IMR-90 (cell line): ENCODE data around the gene STARD13. TPM values are rescaled to one million over a fixed set of nuclear protein-coding genes. Genes with fewer than 3 reads are reported as not detected.

Experiments used
- ATAC-seq: fragments of 200-7000 bp; cut with Tn5 transposase; 2 replicates; pipeline ENCODE4 v1.9.1; 2020; ENCODE audit warnings: low read depth, mild to moderate bottlenecking, moderate library complexity
- BruUV-seq: library from RNA; stranded (reverse); fragments of 400-500 nt; replicated peaks from 2 replicates; lab custom pipeline; 2021; lab: Mats Ljungman, UMichigan
- CTCF ChIA-PET: fragments of 300-600 bp; formaldehyde crosslinking; extraction: SDS; loops from one replicate; lab custom pipeline; 2021; ENCODE audit warnings: antibody characterized with exemption; lab: Yijun Ruan, JAX
- POLR2A ChIA-PET: fragments of 300-600 bp; sonication (Branson Sonifier 250); formaldehyde crosslinking; loops from one replicate; lab custom pipeline; 2022; ENCODE audit warnings: antibody characterized with exemption; ENCODE audit not compliant: unreplicated experiment; lab: Charles Lee
- DNase-seq: peaks from one replicate; pipeline ENCODE4 v3.0.0; 2013
- H2AFZ ChIP-seq: replicated peaks from 2 replicates; pipeline ENCODE3; 2013; ENCODE audit warnings: low read length, mild to moderate bottlenecking; ENCODE audit not compliant: poor library complexity
- H2AK5ac ChIP-seq: 2 replicates; pipeline ENCODE4 v1.6.1; 2013; ENCODE audit warnings: low read depth, low read length, inconsistent platforms
- H2AK9ac ChIP-seq: replicated peaks from 2 replicates; pipeline ENCODE3; 2013; ENCODE audit warnings: mild to moderate bottlenecking, low read depth, low read length, moderate library complexity; ENCODE audit not compliant: poor library complexity
- H2BK120ac ChIP-seq: 2 replicates; pipeline ENCODE4 v1.6.1; 2013; ENCODE audit warnings: low read depth, low read length, inconsistent platforms
- H2BK15ac ChIP-seq: 3 replicates; pipeline ENCODE4 v1.6.1; 2013; ENCODE audit warnings: low read depth, low read length, inconsistent platforms
- H2BK20ac ChIP-seq: 2 replicates; pipeline ENCODE4 v1.6.1; 2013; ENCODE audit warnings: low read depth, mild to moderate bottlenecking, inconsistent platforms, low read length, moderate library complexity
- H2BK5ac ChIP-seq: 2 replicates; pipeline ENCODE4 v1.6.1; 2013; ENCODE audit warnings: mild to moderate bottlenecking, low read depth, low read length, inconsistent platforms; ENCODE audit not compliant: poor library complexity, severe bottlenecking
- H3K14ac ChIP-seq: replicated peaks from 2 replicates; pipeline ENCODE4 v1.6.1; 2013; ENCODE audit warnings: low read depth, low read length, inconsistent platforms
- H3K18ac ChIP-seq: 2 replicates; pipeline ENCODE4 v1.6.1; 2013; ENCODE audit warnings: low read depth, low read length, control low read depth
- H3K23ac ChIP-seq: 2 replicates; pipeline ENCODE4 v1.6.1; 2013; ENCODE audit warnings: low read depth, low read length, inconsistent platforms
- H3K27ac ChIP-seq: 2 replicates; pipeline ENCODE4 v1.5.1; 2013; ENCODE audit warnings: mild to moderate bottlenecking, control low read depth, low read length; ENCODE audit not compliant: insufficient read depth
- H3K27me3 ChIP-seq: 2 replicates; pipeline ENCODE4 v1.6.1; 2013; ENCODE audit warnings: low read length; ENCODE audit not compliant: control insufficient read depth, insufficient read depth
- H3K36me3 ChIP-seq: 2 replicates; pipeline ENCODE4 v1.6.1; 2013; ENCODE audit warnings: low read length, mixed read lengths; ENCODE audit not compliant: control insufficient read depth, insufficient read depth
- H3K4ac ChIP-seq: 2 replicates; pipeline ENCODE4 v1.6.1; 2013; ENCODE audit warnings: low read depth, low read length, inconsistent platforms
- H3K4me1 ChIP-seq: 2 replicates; pipeline ENCODE4 v1.6.1; 2013; ENCODE audit warnings: low read length, mixed read lengths; ENCODE audit not compliant: control insufficient read depth, insufficient read depth
- H3K4me2 ChIP-seq: 2 replicates; pipeline ENCODE4 v1.6.1; 2013; ENCODE audit warnings: low read depth, mild to moderate bottlenecking, control low read depth, low read length, moderate library complexity
- H3K4me3 ChIP-seq: 2 replicates; pipeline ENCODE4 v1.5.1; 2013; ENCODE audit warnings: low read depth, mild to moderate bottlenecking, control low read depth, low read length, moderate library complexity; ENCODE audit not compliant: insufficient read depth
- H3K56ac ChIP-seq: 2 replicates; pipeline ENCODE4 v1.6.1; 2013; ENCODE audit warnings: low read length, inconsistent platforms; ENCODE audit not compliant: insufficient read depth; ENCODE audit errors: extremely low read depth
- H3K79me1 ChIP-seq, 2 experiments: 2 replicates each; pipeline ENCODE4 v1.6.1; 2013; ENCODE audit warnings: low read length in 2 of 2, inconsistent platforms in 1 of 2, low read depth in 1 of 2
- H3K9ac ChIP-seq: 2 replicates; pipeline ENCODE4 v1.6.1; 2013; ENCODE audit warnings: low read depth, low read length, control low read depth
- H3K9me1 ChIP-seq: 2 replicates; pipeline ENCODE4 v1.6.1; 2013; ENCODE audit warnings: low read length, inconsistent platforms; ENCODE audit not compliant: insufficient read depth
- H3K9me3 ChIP-seq: 2 replicates; pipeline ENCODE4 v1.6.1; 2013; ENCODE audit warnings: low read length; ENCODE audit not compliant: control insufficient read depth, insufficient read depth
- H4K20me1 ChIP-seq: 2 replicates; pipeline ENCODE4 v1.6.1; 2013; ENCODE audit warnings: low read length, inconsistent platforms; ENCODE audit not compliant: insufficient read depth
- H4K5ac ChIP-seq: 2 replicates; pipeline ENCODE4 v1.6.1; 2013; ENCODE audit warnings: mild to moderate bottlenecking, low read depth, low read length, control low read depth
- H4K8ac ChIP-seq, 2 experiments: 2 replicates each; pipeline ENCODE4 v1.6.1; 2013; ENCODE audit warnings: low read depth in 2 of 2, low read length in 2 of 2, control low read depth in 1 of 2, inconsistent platforms in 1 of 2
- H4K91ac ChIP-seq: 2 replicates; pipeline ENCODE4 v1.6.1; 2013; ENCODE audit warnings: low read depth, low read length, inconsistent platforms; ENCODE audit not compliant: insufficient read depth
- BHLHE40 ChIP-seq: fragments of 150-350 bp; IDR thresholded peaks from 2 replicates; pipeline ENCODE4 v1.6.1; 2016; ENCODE audit warnings: mild to moderate bottlenecking, low read depth, low read length
- CHD1 ChIP-seq: IDR thresholded peaks from 2 replicates; pipeline ENCODE4 v1.6.1; 2012; ENCODE audit warnings: low read depth, low read length, improper control_type of control experiment
- MAFK ChIP-seq: IDR thresholded peaks from 2 replicates; pipeline ENCODE4 v1.6.1; 2012; ENCODE audit warnings: low read depth, low read length, improper control_type of control experiment
- MAZ ChIP-seq: IDR thresholded peaks from 2 replicates; pipeline ENCODE4 v1.6.1; 2012; ENCODE audit warnings: low read depth, mild to moderate bottlenecking, low read length, improper control_type of control experiment, moderate library complexity, borderline replicate concordance
- MXI1 ChIP-seq: IDR thresholded peaks from 2 replicates; pipeline ENCODE4 v1.6.1; 2012; ENCODE audit warnings: low read depth, mild to moderate bottlenecking, low read length, moderate library complexity, borderline replicate concordance
- NFE2L2 ChIP-seq: fragments of 150-350 bp; IDR thresholded peaks from 2 replicates; pipeline ENCODE4 v1.6.1; 2016; ENCODE audit warnings: low read depth, mild to moderate bottlenecking, low read length
- POLR2A ChIP-seq: IDR thresholded peaks from 2 replicates; pipeline ENCODE4 v1.6.1; 2012; ENCODE audit warnings: mild to moderate bottlenecking, low read depth, low read length
- RCOR1 ChIP-seq: IDR thresholded peaks from 2 replicates; pipeline ENCODE4 v1.6.1; 2012; ENCODE audit warnings: mild to moderate bottlenecking, low read length, improper control_type of control experiment; ENCODE audit not compliant: insufficient replicate concordance
- RFX5 ChIP-seq: IDR thresholded peaks from 2 replicates; pipeline ENCODE4 v1.8.0; 2012; ENCODE audit warnings: low read depth, mild to moderate bottlenecking, low read length, moderate library complexity
- SMC3 ChIP-seq: fragments of 150-350 bp; IDR thresholded peaks from 2 replicates; pipeline ENCODE4 v1.6.1; 2016; ENCODE audit warnings: low read depth, mild to moderate bottlenecking, antibody characterized with exemption, low read length, moderate library complexity
- WGBS, 2 experiments: methylation state at CpG; one replicate each; pipeline versions ENCODE4 v1.1.5 to v1.1.7; 2013; ENCODE audit warnings: missing lambda C conversion rate in 2 of 2; ENCODE audit not compliant: insufficient read length in 1 of 2; ENCODE audit errors: extremely low coverage in 2 of 2; 5-methylcytosine and 5-hydroxymethylcytosine counted together
- dilution Hi-C: fragments of 300-500 bp; cut with HindIII; formaldehyde crosslinking; loops from one replicate; pipeline ENCODE4 v1.14.3; 2018; ENCODE audit warnings: low sequenced_read_pairs; ENCODE audit not compliant: unreplicated experiment
- in situ Hi-C: fragments of 300-500 bp; cut with MboI; formaldehyde crosslinking; loops from 3 replicates; pipeline ENCODE4 v1.14.3; 2019; ENCODE audit warnings: low sequenced_read_pairs, inconsistent platforms, mixed read lengths
- intact Hi-C: fragments of 100-400 bp; cut with micrococcal nuclease; formaldehyde crosslinking; loops from 2 replicates; pipeline ENCODE4 v1.10.0; 2022
- polyA plus RNA-seq, 3 experiments: library from polyadenylated mRNA; depleted of rRNA; stranded (reverse); fragments of >200 nt; gene quantifications; 2 replicates each; pipeline ENCODE4 v1.2.3, GENCODE V29; 2012; ENCODE audit warnings: low replicate concordance in 1 of 3
- total RNA-seq: library from RNA; depleted of rRNA; stranded (reverse); fragments of >200 nt; gene quantifications from 2 replicates; pipeline ENCODE4 v1.2.3, GENCODE V29; 2012
- TF ChIP-seq, protein P1 (sequence below): fragments of 150-350 bp; IDR thresholded peaks from 2 replicates; pipeline ENCODE4 v1.6.1; 2017; ENCODE audit warnings: mild to moderate bottlenecking, antibody characterized with exemption, low read length, low read depth
- TF ChIP-seq, protein P2 (sequence below): fragments of 150-350 bp; IDR thresholded peaks from 2 replicates; pipeline ENCODE4 v1.6.1; 2016; ENCODE audit warnings: low read depth, mild to moderate bottlenecking, low read length, moderate library complexity, borderline replicate concordance
- TF ChIP-seq, protein P3 (sequence below): conservative IDR thresholded peaks from 2 replicates; pipeline ENCODE4 v1.5.1; 2012; ENCODE audit warnings: mild to moderate bottlenecking, low read depth, low read length, improper control_type of control experiment

Gene STARD13
- total and polyA plus RNA-seq, 2 of the 4 experiments (the other 2 are of a cell fraction), result 23.6 to 46.6 TPM

DNA sequence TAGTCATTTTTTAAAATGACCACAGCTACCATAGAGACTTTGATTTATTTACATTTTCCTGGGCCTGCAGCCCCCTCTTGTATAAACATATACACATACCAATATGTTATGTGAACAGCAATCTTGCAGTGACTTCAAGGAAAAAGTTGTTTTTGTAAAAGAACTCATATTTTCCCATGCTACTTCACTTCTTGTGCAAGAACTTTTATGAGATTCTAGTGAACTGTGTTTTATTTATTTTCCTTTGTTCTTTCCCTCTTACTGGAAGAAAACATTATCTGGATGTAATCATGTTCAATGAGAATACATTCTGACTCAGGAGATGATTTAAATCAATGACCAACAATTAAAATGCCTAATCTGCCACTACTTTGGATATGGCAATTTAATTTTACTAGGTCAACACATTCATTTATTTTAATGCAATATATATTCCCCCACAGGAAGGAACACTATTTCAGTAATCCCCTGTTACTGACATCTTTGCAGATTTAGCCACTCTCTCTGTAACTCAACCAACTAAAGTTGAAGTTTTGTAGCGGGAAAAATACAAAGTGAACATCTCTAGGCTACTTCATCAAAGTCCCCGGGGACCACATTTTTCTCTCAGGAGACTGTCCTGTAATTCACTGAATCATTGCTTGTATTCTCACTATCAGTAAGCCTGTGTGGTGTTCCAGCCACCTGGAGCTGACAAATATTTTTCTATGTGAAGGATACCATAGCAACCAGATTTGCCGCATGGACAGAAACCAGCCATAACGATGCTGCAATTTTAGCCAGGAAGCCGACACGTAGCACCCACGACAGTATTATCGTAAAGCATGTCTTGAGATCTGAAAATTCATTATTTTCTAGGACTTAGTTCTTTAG lies 90.5 kb downstream of the STARD13 start:
- H3K14ac ChIP-seq, result peak overlapping the region; percentile 72
- peak overlapping the region; percentile 97 for H3K4me2 ChIP-seq
- no peak overlapping the region for H2AFZ ChIP-seq
- no TSS peak for BruUV-seq
- CTCF ChIA-PET, result no interaction called here
- H3K9me3 ChIP-seq, result no peaks in the 10 kb centered on the region
- peak overlapping the region; percentile 12 for H2BK120ac ChIP-seq
- H2BK20ac ChIP-seq, result peak overlapping the region; percentile 63; the same call in 1 of the 2 replicates
- H3K56ac ChIP-seq, result peak overlapping the region; percentile 68
- peak; percentile 56 for ATAC-seq
- H3K27me3 ChIP-seq, result no peaks in the 10 kb centered on the region
- H2AK5ac ChIP-seq, result peak overlapping the region; percentile 30; the same call in 1 of the 2 replicates
- dilution Hi-C loops, result no loop called here
- POLR2A ChIA-PET, result no interaction called here
- DNase-seq, result peak; percentile 96
- in situ Hi-C loops, result no loop called here
- H4K20me1 ChIP-seq, result peaks cover 38% of the 10 kb centered on the region; the same call in 1 of the 2 replicates
- H2AK9ac ChIP-seq, result no peak overlapping the region
- peaks cover 1% of the 10 kb centered on the region; the same call in 1 of the 2 replicates for H3K36me3 ChIP-seq
- peak overlapping the region; percentile 2 for H3K4ac ChIP-seq
- H3K23ac ChIP-seq, result peak overlapping the region; percentile 1; the same call in 1 of the 2 replicates
- peaks cover 29 to 76% of the 10 kb centered on the region in 2 experiments for H3K79me1 ChIP-seq
- H3K18ac ChIP-seq, result peak overlapping the region; percentile 97
- H3K27ac ChIP-seq, result peak overlapping the region; percentile 81
- H3K4me3 ChIP-seq, result no peak overlapping the region
- H3K9me1 ChIP-seq, result peaks cover 20% of the 10 kb centered on the region
- WGBS, 2 experiments, result no CpG with 5 or more reads among the region's 8 CpGs
- H2BK5ac ChIP-seq, result peak overlapping the region; percentile 87
- intact Hi-C loops, result no loop called here
- peak overlapping the region; percentile 7 for H4K91ac ChIP-seq
- peak overlapping the region; percentile 7 to 59; a peak in 3 of 4 replicates for H4K8ac ChIP-seq
- H2BK15ac ChIP-seq, result peak overlapping the region; percentile 23; the same call in 1 of the 3 replicates
- H3K4me1 ChIP-seq, result peaks cover 25% of the 10 kb centered on the region
- H4K5ac ChIP-seq, result peak overlapping the region; percentile 85
- H3K9ac ChIP-seq, result peak overlapping the region; percentile 38
- TF ChIP-seq, protein P1, sequence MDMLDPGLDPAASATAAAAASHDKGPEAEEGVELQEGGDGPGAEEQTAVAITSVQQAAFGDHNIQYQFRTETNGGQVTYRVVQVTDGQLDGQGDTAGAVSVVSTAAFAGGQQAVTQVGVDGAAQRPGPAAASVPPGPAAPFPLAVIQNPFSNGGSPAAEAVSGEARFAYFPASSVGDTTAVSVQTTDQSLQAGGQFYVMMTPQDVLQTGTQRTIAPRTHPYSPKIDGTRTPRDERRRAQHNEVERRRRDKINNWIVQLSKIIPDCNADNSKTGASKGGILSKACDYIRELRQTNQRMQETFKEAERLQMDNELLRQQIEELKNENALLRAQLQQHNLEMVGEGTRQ, result no peak
- TF ChIP-seq RFX5 (no peak; the same call in 1 of the 2 replicates), RCOR1 (no peak), MAZ (peak; percentile 59; the same call in 1 of the 2 replicates), NFE2L2 (peak; percentile 57; the same call in 1 of the 2 replicates), BHLHE40 (peak; percentile 50; the same call in 1 of the 2 replicates), SMC3 (0 out of 2 replicates have a peak, but pooled peaks have one; percentile 3), MAFK (peak; percentile 92), CHD1 (no peak), MXI1 (no peak; the same call in 1 of the 2 replicates), POLR2A (no peak)
- TF ChIP-seq, protein P2, sequence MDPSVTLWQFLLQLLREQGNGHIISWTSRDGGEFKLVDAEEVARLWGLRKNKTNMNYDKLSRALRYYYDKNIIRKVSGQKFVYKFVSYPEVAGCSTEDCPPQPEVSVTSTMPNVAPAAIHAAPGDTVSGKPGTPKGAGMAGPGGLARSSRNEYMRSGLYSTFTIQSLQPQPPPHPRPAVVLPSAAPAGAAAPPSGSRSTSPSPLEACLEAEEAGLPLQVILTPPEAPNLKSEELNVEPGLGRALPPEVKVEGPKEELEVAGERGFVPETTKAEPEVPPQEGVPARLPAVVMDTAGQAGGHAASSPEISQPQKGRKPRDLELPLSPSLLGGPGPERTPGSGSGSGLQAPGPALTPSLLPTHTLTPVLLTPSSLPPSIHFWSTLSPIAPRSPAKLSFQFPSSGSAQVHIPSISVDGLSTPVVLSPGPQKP, result no peak
- TF ChIP-seq, protein P3, sequence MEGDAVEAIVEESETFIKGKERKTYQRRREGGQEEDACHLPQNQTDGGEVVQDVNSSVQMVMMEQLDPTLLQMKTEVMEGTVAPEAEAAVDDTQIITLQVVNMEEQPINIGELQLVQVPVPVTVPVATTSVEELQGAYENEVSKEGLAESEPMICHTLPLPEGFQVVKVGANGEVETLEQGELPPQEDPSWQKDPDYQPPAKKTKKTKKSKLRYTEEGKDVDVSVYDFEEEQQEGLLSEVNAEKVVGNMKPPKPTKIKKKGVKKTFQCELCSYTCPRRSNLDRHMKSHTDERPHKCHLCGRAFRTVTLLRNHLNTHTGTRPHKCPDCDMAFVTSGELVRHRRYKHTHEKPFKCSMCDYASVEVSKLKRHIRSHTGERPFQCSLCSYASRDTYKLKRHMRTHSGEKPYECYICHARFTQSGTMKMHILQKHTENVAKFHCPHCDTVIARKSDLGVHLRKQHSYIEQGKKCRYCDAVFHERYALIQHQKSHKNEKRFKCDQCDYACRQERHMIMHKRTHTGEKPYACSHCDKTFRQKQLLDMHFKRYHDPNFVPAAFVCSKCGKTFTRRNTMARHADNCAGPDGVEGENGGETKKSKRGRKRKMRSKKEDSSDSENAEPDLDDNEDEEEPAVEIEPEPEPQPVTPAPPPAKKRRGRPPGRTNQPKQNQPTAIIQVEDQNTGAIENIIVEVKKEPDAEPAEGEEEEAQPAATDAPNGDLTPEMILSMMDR, result no peak
